Measurements from ENCODE around the gene JOSD1. TPM values are rescaled to one million over a fixed set of nuclear protein-coding genes. Genes with fewer than 3 reads are reported as not detected.

JOSD1 gene
- total and polyA plus RNA-seq, 2 donors (not counting 1 experiment from before 2014, with no cell fraction given): 40.5 to 59.1 TPM

- Histone ChIP-seq H3K27me3 (ENCODE audit: control insufficient read depth, insufficient read depth, low read length) (no peaks in the 10 kb centered on the region), H3K27ac (ENCODE audit: insufficient read depth, low read length) (no peak overlapping the region), H4K20me1 (ENCODE audit: control insufficient read depth, extremely low read depth, insufficient read depth, low read length) (no peaks in the 10 kb centered on the region), H3K79me2 (ENCODE audit: control insufficient read depth, insufficient read depth, low read length) (peaks cover 31% of the 10 kb centered on the region), H3K4me3 (replicated peaks in 1 of 4; ENCODE audit: control extremely low read depth in 1 of 4, insufficient read depth in 1 of 4, low read depth in 3 of 4, low read length in 4 of 4) (no peak overlapping the region), H3K9me3 (ENCODE audit: control insufficient read depth, insufficient read depth, low read depth, low read length) (no peaks in the 10 kb centered on the region), H3K4me2 (ENCODE audit: extremely low read depth, insufficient read depth, low read length) (no peak overlapping the region), H3K9ac (ENCODE audit: insufficient read depth, low read length) (no peak overlapping the region), H2AFZ (ENCODE audit: low read length) (no peak overlapping the region), H3K4me1 (ENCODE audit: control insufficient read depth, extremely low read depth, insufficient read depth, low read length) (peaks cover 5% of the 10 kb centered on the region), H3K36me3 (ENCODE audit: control insufficient read depth, insufficient read depth, low read length) (peaks cover 8% of the 10 kb centered on the region)
- TF ChIP-seq EZH2 (IDR thresholded peaks at IDR 0.05; ENCODE audit: low read length, missing control alignments) (no peak), CTCF (conservative IDR thresholded peaks at IDR 0.05 in 1 of 2, IDR thresholded peaks at IDR 0.05 in 1 of 2; ENCODE audit: low read depth in 1 of 2, low read length in 2 of 2) (no peak)
- no peak for DNase-seq (ENCODE audit: low read depth in 2 of 2)
These were observed 16.5 kb upstream of the JOSD1 start for GRCh38 chr22:38717244-38717643.

GRCh38 chr22:38716826-38717225 lies 16.1 kb upstream of the JOSD1 start:
- peaks cover 8% of the 10 kb centered on the region for H3K36me3 ChIP-seq (ENCODE audit: control insufficient read depth, insufficient read depth, low read length)
- no peak for TF ChIP-seq EZH2 (IDR thresholded peaks at IDR 0.05; ENCODE audit: low read length, missing control alignments)
- no peak for TF ChIP-seq CTCF (conservative IDR thresholded peaks at IDR 0.05 in 1 of 2, IDR thresholded peaks at IDR 0.05 in 1 of 2; ENCODE audit: low read depth in 1 of 2, low read length in 2 of 2)
- H3K79me2 ChIP-seq (ENCODE audit: control insufficient read depth, insufficient read depth, low read length): peaks cover 35% of the 10 kb centered on the region
- no peaks in the 10 kb centered on the region for H3K9me3 ChIP-seq (ENCODE audit: control insufficient read depth, insufficient read depth, low read depth, low read length)
- peaks cover 5% of the 10 kb centered on the region for H3K4me1 ChIP-seq (ENCODE audit: control insufficient read depth, extremely low read depth, insufficient read depth, low read length)
- H4K20me1 ChIP-seq (ENCODE audit: control insufficient read depth, extremely low read depth, insufficient read depth, low read length): no peaks in the 10 kb centered on the region
- H3K27ac ChIP-seq (ENCODE audit: insufficient read depth, low read length): no peak overlapping the region
- H3K9ac ChIP-seq (ENCODE audit: insufficient read depth, low read length): no peak overlapping the region
- H2AFZ ChIP-seq (ENCODE audit: low read length): no peak overlapping the region
- H3K4me2 ChIP-seq (ENCODE audit: extremely low read depth, insufficient read depth, low read length): no peak overlapping the region
- DNase-seq (ENCODE audit: low read depth in 2 of 2): no peak
- H3K27me3 ChIP-seq (ENCODE audit: control insufficient read depth, insufficient read depth, low read length): no peaks in the 10 kb centered on the region
- no peak overlapping the region for H3K4me3 ChIP-seq (replicated peaks in 1 of 4; ENCODE audit: control extremely low read depth in 1 of 4, insufficient read depth in 1 of 4, low read depth in 3 of 4, low read length in 4 of 4)

- TF ChIP-seq EZH2 (IDR thresholded peaks at IDR 0.05; ENCODE audit: low read length, missing control alignments) (no peak), CTCF (conservative IDR thresholded peaks at IDR 0.05 in 1 of 2, IDR thresholded peaks at IDR 0.05 in 1 of 2; ENCODE audit: low read depth in 1 of 2, low read length in 2 of 2) (no peak)
- peaks cover 7% of the 10 kb centered on the region for H3K36me3 ChIP-seq (ENCODE audit: control insufficient read depth, insufficient read depth, low read length)
These were observed 15.5 kb upstream of the JOSD1 start for GRCh38 chr22:38716271-38716670.

More at GRCh38 chr22:38716271-38716670, 15.5 kb upstream of the JOSD1 start:
- Histone ChIP-seq H3K27me3 (ENCODE audit: control insufficient read depth, insufficient read depth, low read length) (no peaks in the 10 kb centered on the region), H3K27ac (ENCODE audit: insufficient read depth, low read length) (no peak overlapping the region), H4K20me1 (ENCODE audit: control insufficient read depth, extremely low read depth, insufficient read depth, low read length) (no peaks in the 10 kb centered on the region), H3K9me3 (ENCODE audit: control insufficient read depth, insufficient read depth, low read depth, low read length) (no peaks in the 10 kb centered on the region), H3K79me2 (ENCODE audit: control insufficient read depth, insufficient read depth, low read length) (peaks cover 38% of the 10 kb centered on the region), H3K9ac (ENCODE audit: insufficient read depth, low read length) (no peak overlapping the region), H3K4me2 (ENCODE audit: extremely low read depth, insufficient read depth, low read length) (no peak overlapping the region), H3K4me3 (replicated peaks in 1 of 4; ENCODE audit: control extremely low read depth in 1 of 4, insufficient read depth in 1 of 4, low read depth in 3 of 4, low read length in 4 of 4) (no peak overlapping the region), H3K4me1 (ENCODE audit: control insufficient read depth, extremely low read depth, insufficient read depth, low read length) (peaks cover 5% of the 10 kb centered on the region), H2AFZ (ENCODE audit: low read length) (no peak overlapping the region)
- DNase-seq (ENCODE audit: low read depth in 2 of 2): no peak
